NCI-H1417 (cell line): ENCODE measurements around the gene PSMF1.
"Not testable (repeated sequence)": the region's sequence is repeated elsewhere in the genome, so short reads cannot be mapped to it uniquely, and the experiment has no call there.

Experiments
- DNase-seq, 3 experiments: peaks; one replicate each; lab custom pipeline; 2025; lab: John Stamatoyannopoulos, UW

The PSMF1 gene

GRCh38 chr20:1215386-1216170 is 97.2 kb downstream of the PSMF1 start:
- DNase-seq: no peak

GRCh38 chr20:1216527-1217427 is 98.4 kb downstream of the PSMF1 start:
- not testable (repeated sequence) for DNase-seq
